AG09319 (cell line): Measurements from ENCODE around the gene PTAFR.

Experiments used
- DNase-seq: peaks from one replicate; pipeline ENCODE4 v3.0.0-alpha.2; 2010; ENCODE audit warnings: low read depth; ENCODE audit errors: extremely low read depth
- CTCF ChIP-seq: IDR thresholded peaks from 2 replicates; pipeline ENCODE4 v1.5.1; 2011; ENCODE audit warnings: low read depth, mild to moderate bottlenecking, inconsistent platforms, low read length, moderate library complexity

PTAFR gene

GRCh38 chr1:28199328-28200233, 23.1 kb upstream of the PTAFR start:
- no peak for DNase-seq
- no peak for TF ChIP-seq CTCF

DNA sequence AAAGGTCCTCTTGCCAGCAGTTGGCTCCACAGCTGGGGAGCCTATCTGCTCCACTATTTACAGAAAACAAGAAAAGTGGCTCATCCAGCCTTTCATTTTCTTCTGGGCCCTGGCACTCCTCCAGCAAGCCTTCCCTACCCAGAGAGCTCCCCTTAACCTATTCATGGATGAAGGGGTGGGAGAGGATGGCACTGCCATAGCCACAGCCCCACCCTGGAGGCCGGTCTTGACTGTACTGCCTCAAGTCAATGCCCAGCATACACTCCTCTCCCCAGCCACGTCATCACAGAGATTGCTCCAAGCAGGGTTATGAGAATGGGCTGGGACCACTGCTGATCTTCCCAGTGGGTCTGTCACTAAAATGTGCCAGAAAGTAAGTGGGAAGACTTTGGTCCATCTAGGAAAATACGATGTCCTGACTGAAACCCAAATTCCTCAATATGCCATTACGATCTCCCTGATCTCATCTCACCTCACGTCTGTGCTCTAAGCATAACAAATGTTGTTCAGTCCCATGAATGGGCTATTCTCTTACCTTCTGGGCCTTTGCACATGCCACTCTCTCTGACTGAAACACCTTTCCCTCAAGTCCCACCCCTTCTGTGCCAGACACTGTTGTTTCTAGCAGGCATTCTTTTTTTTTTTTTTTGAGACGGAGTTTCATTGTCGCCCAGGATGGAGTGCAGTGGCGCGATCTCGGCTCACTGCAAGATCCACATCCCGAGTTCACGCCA, 21.4 kb upstream of the PTAFR start:
- TF ChIP-seq CTCF, result no peak
- DNase-seq, result no peak

GRCh38 chr1:28196330-28196729, 19.8 kb upstream of the PTAFR start:
- TF ChIP-seq CTCF, result no peak
- no peak for DNase-seq

DNA sequence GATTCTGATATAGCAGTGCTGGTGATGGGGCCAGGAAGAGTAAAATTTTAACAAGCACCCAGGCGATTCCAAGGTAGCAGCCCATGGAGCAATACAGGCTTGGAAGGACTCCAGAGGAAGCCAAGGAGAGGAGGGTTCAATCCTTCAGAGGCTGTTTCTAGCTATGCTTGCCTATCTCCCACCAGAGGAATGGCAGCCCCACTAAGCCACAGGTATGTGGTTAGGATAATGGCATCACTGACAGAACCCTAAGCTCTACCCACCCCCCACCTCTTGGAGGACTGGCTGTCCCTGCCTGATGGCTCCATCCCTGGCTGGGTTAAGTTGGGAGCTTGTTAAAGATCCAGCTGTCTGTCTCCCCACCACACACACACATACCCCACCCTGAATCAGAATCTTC, 19.3 kb upstream of the PTAFR start:
- TF ChIP-seq CTCF, result no peak
- DNase-seq, result no peak

DNA sequence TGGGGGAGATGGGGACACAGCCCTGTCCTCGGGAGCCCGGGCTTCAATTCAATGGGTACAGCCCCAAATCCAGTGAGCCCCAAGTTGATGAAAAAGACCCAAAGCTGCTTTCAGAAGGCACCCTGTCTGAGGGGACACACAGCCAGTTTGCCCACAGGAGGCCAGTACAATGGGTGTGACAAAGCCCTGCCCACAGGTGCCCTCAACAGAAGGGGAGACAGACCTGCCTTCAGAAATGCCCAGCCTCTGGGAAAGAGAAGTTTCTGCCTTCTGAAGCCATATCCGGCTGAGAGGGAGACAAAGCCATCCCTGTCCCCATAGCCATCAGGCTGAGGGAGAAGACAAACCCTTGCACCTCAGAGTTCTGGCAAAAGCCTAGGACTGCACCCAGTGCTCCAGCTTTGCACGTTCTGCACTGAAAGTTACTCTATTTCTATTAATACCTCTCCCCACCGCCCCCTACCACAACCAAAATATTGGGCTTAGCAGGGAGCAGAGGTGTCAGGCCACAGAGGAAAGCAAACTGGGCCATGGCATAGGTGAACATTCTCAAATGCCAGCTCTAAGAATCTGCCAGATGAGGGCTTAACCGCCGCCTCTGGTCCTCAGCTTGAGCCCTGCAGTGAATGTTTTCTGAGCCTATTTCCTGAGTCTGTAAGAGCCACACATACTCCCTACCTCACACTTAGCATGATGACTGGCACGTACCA, 18.0 kb upstream of the PTAFR start:
- no peak for TF ChIP-seq CTCF
- no peak for DNase-seq

DNA sequence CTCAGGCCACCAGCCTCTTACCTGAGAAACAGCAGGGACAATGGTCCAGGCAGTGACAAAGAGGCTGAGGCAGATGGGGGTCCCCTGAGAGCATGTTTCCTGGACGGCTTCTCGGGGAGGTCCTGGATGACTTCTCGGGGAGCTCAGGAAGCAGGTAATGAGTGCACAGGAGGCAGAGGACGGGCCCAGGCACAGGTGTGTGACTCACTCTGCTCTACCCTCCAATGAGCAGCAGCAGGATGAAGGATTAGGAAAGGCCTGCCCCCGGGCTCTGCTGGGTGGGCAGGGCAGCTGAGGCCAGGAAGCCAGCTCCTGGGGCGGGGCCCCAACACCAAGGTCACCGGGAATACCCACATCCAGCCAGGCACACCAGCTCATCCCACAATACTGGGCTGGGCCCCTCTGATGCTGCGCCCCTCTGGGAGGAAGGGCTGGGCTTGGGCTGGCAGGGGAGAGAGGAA, 17.2 kb upstream of the PTAFR start:
- no peak for DNase-seq
- TF ChIP-seq CTCF, result no peak
